Measurements from ENCODE around the gene NLGN1.

DNA sequence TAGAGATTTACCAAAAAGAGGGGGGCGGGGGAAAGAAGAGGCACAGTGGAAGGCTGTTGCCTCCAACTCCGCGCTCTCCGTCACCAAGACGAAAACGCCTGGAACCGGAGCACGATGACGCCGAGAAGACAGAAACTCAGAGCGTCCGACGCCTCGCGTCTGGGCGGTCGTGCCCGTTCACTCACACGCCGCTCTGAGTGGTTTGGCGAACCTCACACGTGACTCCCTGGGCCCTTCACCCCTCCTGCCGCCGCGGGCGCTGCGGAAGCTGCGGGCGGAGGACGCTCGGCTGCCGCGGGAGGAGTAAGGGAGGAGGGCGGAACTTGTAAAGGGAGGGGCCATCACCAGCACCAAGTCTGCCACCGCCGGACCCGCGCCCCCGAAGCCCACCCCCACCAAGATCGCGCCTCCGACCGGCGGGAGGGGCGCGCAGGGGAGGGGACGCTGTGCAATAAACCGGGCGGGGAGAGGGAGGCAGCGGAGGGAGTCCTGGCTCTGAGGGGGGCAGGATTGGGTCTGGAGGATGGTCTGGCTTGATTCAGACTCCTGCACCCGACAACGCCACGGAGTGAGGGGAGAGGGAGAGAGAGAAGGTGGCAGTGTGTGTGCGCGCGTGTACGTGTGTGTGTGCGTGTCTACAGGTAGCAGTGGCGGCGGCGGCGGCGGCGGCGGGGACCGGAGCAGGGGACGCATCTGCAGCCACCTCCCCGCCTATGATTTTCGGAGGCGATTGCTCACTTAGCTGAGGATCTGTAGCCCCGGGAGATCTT, 1.9 kb upstream of the NLGN1 start:
- TF ChIP-seq, protein P1, sequence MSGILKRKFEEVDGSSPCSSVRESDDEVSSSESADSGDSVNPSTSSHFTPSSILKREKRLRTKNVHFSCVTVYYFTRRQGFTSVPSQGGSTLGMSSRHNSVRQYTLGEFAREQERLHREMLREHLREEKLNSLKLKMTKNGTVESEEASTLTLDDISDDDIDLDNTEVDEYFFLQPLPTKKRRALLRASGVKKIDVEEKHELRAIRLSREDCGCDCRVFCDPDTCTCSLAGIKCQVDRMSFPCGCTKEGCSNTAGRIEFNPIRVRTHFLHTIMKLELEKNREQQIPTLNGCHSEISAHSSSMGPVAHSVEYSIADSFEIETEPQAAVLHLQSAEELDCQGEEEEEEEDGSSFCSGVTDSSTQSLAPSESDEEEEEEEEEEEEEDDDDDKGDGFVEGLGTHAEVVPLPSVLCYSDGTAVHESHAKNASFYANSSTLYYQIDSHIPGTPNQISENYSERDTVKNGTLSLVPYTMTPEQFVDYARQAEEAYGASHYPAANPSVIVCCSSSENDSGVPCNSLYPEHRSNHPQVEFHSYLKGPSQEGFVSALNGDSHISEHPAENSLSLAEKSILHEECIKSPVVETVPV (CRISPR knock-in tag; IDR thresholded peaks at IDR 0.05), result no peak
- no peak for TF ChIP-seq ARNTL (CRISPR knock-in tag; IDR thresholded peaks at IDR 0.05; ENCODE audit: borderline replicate concordance, low read depth)

Measured in SK-N-SH treated with all-trans-retinoic acid at 6 μM for 48 hours (cell line).